Stimulated activated CD8-positive, alpha-beta memory T cell treated with anti-CD3 and anti-CD28 coated beads, Interleukin-4, amount 100 ng/mL, for 24 hours (primary cell): ENCODE measurements around the gene PLEKHG4B.
"Not testable (repeated sequence)": the region's sequence is repeated elsewhere in the genome, so short reads cannot be mapped to it uniquely, and the experiment has no call there.

Source experiments
- DNase-seq: peaks from one replicate; pipeline ENCODE4 v3.0.0-alpha.2; 2020; ENCODE audit warnings: low read depth

PLEKHG4B gene

DNA sequence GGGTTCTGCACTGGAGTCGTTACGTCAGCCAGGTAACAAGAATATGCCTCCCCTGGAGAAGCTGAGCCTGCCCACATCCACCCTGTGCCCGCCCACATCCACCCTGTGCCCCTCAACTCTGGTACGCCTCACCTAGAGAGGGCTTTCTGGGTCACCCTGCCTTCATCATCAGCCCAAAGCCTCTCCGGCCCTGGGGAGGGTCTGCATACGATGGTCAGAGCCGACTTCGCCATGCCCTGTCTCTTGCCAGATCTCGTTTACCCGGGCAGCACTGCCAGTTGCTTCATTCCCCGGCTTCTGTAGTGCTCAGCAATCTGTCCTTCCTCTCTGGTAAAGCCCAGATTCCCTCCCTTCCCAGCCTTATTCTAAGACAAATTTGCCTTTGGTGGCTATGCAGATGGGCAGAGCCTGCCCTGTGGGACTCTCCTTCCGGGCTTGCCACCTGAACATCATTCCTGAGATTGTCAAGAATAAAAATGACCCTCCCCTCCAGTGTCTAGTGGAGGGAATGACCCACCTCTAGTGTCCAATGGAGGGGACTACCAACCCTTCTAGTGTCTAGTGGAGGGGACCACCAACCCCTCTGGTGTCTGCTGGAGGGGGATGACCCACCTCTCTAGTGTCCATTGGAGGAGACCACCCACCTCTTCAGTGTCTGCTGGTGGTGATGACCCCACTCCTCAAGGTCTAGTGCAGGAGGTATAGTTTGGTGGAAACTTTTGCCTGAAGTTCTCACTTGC is 3.4 kb downstream of the PLEKHG4B start:
- DNase-seq: no peak

DNA sequence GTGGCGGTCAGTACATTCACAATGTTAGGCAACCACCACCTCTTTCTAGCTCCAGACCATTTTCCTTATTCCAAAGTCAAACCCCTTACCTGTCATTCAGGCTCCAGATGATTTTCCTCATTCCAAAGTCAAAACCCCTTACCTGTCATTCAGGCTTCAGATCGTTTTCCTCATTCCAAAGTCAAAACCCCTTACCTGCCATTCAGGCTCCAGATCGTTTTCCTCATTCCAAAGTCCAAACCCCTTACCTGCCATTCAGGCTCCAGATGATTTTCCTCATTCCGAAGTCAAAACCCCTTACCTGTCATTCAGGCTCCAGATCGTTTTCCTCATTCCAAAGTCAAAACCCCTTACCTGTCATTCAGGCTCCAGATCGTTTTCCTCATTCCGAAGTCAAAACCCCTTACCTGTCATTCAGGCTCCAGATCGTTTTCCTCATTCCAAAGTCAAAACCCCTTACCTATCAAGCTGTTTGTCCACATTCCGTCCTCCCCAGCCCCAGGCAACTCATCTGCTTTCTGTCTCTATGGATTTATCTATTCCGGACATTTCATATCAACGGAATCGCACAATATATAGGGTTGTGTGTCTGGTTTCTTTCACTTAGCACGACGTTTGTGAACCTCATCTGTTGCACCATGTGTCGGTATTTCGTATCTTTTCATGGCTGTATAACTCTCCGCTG is 5.2 kb downstream of the PLEKHG4B start:
- no peak for DNase-seq

DNA sequence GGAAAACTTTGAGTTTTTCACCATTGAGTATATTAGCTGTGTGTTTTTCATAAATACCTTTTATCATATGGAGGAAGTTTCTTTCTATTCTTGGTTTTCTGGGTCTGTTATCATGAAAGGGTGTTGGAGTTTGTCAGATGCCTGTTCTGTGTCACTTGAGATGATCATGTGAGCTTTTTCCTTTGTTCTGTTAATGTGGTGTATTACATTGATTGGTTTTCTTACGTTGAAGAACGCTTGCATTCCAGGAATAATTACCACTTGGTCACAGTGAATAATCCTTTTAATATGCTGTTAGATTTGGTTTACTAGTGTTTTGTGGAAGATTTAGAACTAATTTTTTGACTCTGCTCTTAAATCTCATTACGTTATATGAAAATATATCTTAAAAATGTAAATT is 7.8 kb downstream of the PLEKHG4B start:
- DNase-seq: no peak

DNA sequence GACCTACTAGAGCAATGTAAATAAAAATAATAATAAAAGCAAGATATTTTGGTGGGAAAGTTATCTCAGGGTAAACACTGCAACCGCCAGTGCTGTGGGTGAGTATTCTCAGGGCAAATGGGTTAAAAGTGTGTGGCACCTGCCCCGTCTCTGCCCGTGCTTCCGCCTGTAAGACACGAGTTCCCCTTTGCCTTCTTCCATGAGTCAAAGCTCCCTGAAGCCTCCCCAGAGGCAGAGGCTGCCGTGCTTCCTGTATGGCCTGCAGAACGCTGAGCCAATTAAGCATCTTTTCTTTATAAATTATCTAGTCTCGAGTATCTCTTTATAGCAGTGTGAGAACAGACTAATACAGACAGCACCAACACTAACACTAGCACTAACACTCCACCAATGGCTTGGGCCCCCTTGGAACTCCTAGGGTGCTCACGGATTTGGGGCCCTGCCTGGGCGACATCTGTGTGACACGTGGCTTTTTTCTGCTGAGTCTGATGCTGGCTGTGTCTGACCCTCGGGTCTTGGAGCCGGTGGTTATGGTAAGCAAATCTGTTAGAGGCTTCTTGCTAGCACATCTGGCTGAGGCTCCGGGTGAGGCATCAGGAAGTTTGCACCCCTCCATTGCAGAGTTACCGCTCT is 10.6 kb downstream of the PLEKHG4B start:
- DNase-seq: no peak

- not testable (repeated sequence) for DNase-seq
Observed at GRCh38 chr5:104106-104505, 12.1 kb downstream of the PLEKHG4B start.

- no peak for DNase-seq
Observed at GRCh38 chr5:104778-105296, 12.9 kb downstream of the PLEKHG4B start.

DNA sequence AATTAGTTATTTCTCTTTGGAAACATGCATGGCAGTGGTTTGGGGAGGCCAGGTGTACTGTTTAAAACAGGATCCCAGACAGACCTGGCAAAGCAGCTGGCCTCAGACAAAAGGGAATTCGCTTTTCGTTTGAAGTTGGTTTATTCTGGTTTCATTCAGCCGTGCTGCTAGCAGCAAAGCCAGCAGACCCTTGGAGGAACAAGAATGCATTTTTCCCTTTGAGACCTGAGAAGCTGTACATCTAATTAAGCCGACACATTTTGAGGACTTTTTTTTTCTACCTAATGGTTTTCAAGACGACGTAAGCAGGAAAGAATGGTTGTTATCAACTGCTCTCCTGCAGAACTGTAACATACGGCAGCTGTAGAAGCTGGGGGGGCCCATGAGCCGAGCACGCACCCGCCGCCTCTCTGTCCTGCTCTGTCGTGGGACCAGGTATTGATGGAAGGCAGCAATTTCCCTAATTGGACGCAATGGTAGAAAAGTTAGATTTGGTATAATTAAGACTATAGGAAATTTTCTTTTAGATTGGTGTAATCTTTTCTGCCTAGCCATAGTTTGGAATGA is 13.6 kb downstream of the PLEKHG4B start:
- DNase-seq: no peak

DNA sequence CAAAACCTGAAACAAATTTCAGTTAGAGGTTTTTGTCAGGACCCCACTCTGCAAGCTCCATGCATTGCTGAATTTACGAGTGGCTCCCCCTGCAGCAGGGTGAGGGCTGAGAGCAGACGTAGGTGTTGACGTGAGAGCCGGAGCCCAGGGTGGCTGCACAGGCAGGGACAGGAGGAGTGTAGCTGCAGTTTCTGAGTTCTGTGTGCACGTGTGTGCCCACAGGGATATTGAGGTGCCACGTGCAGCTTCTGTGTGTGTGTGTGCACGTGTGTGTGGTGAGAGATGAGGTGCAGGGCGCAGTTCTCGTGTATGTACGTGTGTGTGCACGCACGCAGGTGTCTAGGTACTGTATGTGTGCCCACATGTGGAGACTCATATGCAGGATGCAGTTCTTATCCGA is 14.6 kb downstream of the PLEKHG4B start:
- DNase-seq: no peak

GRCh38 chr5:107526-107925 is 15.6 kb downstream of the PLEKHG4B start:
- DNase-seq: no peak

DNA sequence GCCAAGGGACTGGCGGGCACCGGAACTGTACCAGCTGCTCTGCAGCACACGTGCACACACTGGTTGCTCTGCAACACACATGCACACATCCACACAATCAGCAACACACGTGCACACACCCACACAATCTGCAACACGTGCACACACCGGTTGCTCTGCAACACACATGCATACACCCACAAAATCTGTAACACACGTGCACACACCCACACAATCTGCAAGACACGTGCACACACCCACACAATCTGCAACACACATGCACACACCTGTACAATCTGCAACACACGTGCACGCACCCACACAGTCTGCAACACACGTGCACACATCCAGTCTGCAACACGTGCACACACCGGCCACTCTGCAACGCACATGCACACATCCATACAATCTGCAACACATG is 17.9 kb downstream of the PLEKHG4B start:
- DNase-seq: no peak

- no peak for DNase-seq
Observed at GRCh38 chr5:110270-110888, 18.4 kb downstream of the PLEKHG4B start.

GRCh38 chr5:111171-111570 is 19.2 kb downstream of the PLEKHG4B start:
- DNase-seq: no peak

GRCh38 chr5:119486-120097 is 27.6 kb downstream of the PLEKHG4B start:
- DNase-seq: no peak

GRCh38 chr5:121432-121831 is 29.5 kb downstream of the PLEKHG4B start:
- DNase-seq: no peak

DNA sequence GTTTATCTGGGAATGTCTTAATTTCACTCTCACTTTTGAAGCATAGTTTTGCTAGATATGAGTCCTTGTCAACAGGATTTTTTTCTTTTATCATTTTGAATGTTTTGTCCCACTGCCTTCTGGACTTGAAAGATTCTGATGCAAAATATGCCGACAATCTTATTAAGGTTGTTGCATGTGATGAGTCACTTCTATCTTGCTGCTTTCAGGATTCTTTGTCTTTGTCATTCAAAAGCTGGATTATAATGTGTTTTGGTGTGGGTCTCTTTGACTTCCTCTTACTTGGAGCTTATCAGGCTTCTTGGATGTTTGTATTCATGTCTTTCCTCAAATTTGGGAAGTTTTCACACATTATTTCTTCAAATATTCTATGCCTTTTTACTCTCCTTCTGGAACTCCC is 33.8 kb downstream of the PLEKHG4B start:
- DNase-seq: no peak

GRCh38 chr5:126806-127205 is 34.8 kb downstream of the PLEKHG4B start:
- DNase-seq: no peak

- no peak for DNase-seq
Observed at GRCh38 chr5:127886-128285, 35.9 kb downstream of the PLEKHG4B start.

GRCh38 chr5:128446-128845 is 36.5 kb downstream of the PLEKHG4B start:
- no peak for DNase-seq

DNA sequence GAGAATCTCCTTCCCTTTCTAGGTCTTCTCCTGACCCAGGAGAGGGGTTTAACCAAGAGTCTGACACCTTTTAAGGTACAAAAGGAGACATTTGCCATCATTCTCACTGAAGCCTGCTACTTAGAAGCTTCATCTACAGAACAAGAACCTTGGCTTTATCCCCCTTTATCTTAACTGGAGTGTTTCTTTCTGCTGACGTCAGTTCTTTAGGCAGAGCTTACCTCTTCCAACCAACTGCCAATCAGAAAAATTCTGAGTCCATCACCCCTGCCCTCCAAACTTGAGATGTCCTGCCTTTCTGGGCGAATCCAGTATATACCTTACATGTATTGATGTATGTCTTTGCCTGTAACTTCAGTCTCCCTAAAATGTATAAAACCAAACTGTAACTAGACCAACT is 37.2 kb downstream of the PLEKHG4B start:
- no peak for DNase-seq

- no peak for DNase-seq
Observed at GRCh38 chr5:129820-130219, 37.9 kb downstream of the PLEKHG4B start.

DNA sequence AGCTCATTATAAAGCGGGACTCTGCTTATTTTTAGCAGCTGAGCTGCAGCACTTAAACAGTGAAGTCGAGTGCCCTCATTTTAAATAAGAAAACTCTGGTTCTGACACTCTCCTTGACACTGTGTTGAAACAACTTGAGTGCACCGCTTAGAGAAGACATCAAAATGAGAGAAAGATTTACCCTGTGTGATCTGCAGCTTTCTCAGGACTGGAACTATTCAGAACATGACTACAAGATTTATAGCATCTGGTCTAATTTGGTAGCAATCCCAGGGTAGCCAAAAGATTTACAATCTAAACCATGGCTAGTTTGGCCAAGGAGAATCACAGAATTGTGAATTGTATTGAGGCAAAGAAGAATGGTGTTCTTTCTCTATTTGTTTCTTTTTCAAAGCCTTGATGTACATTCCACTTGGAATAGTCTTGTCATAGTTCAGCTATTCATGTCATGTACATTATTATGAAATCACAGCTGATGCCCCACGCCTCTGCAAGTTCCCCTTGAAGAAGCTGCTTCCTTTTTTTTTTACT is 38.7 kb downstream of the PLEKHG4B start:
- no peak for DNase-seq

- DNase-seq: no peak
Observed at GRCh38 chr5:136901-137300, 44.9 kb downstream of the PLEKHG4B start.
